ENCODE data around the gene F10. TPM values are rescaled to one million over a fixed set of nuclear protein-coding genes. Genes with fewer than 3 reads are reported as not detected.
"Not testable (repeated sequence)": the region's sequence is repeated elsewhere in the genome, so short reads cannot be mapped to it uniquely, and the experiment has no call there.

F10 gene
- total RNA-seq, 1 experiment from 2014 or later: not detected

DNA sequence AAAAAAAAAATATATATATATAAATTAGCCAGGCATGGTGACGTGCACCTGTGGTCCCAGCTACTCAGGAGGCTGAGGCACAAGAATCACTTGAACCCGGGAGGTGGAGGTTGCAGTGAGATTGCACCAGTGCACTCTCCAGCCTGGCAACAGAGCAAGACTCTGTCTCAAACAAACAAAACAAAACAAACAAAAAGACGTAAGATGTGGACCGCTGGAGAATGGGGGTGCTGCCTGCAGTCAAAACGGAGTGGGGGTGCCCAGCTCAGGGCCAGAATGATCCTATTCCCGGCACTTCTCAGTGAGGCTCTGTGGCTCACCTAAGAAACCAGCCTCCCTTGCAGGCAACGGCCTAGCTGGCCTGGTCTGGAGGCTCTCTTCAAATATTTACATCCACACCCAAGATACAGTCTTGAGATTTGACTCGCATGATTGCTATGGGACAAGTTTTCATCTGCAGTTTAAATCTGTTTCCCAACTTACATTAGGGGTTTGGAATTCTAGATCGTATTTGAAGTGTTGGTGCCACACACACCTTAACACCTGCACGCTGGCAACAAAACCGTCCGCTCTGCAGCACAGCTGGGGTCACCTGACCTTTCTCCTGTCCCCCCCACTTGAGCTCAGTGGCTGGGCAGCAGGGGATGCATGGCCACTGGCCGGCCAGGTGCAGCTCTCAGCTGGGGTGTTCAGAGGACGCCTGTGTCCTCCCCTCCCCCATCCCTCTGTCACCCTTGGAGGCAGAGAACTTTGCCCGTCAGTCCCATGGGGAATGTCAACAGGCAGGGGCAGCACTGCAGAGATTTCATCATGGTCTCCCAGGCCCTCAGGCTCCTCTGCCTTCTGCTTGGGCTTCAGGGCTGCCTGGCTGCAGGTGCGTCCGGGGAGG, 17.3 kb upstream of the F10 start, which contains the start of gene F7:
F7 (plus strand) TSS at position 760 of the 889 bp plus-strand sequence; CDS start at position 811, 51 bp downstream.
- Mint-ChIP-seq H3K27me3 (ENCODE audit: insufficient read depth, unreplicated experiment) (no peaks in the 10 kb centered on the region), H3K4me3 (ENCODE audit: unreplicated experiment) (no peak within 1 kb of the TSS), H3K36me3 (ENCODE audit: insufficient read depth, unreplicated experiment) (no peaks in the 10 kb centered on the region), H3K9me3 (ENCODE audit: unreplicated experiment) (no peaks in the 10 kb centered on the region), H3K27ac (ENCODE audit: low read depth, unreplicated experiment) (no peak within 1 kb of the TSS), H3K4me1 (ENCODE audit: insufficient read depth, unreplicated experiment) (no peaks in the 10 kb centered on the region)
- TF ChIP-seq, protein P1, sequence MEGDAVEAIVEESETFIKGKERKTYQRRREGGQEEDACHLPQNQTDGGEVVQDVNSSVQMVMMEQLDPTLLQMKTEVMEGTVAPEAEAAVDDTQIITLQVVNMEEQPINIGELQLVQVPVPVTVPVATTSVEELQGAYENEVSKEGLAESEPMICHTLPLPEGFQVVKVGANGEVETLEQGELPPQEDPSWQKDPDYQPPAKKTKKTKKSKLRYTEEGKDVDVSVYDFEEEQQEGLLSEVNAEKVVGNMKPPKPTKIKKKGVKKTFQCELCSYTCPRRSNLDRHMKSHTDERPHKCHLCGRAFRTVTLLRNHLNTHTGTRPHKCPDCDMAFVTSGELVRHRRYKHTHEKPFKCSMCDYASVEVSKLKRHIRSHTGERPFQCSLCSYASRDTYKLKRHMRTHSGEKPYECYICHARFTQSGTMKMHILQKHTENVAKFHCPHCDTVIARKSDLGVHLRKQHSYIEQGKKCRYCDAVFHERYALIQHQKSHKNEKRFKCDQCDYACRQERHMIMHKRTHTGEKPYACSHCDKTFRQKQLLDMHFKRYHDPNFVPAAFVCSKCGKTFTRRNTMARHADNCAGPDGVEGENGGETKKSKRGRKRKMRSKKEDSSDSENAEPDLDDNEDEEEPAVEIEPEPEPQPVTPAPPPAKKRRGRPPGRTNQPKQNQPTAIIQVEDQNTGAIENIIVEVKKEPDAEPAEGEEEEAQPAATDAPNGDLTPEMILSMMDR (IDR thresholded peaks at IDR 0.05; ENCODE audit: unreplicated experiment): no peak
- no TSS peak for BruUV-seq (replicated peaks)
- CTCF ChIA-PET: interaction anchor here (0.5 to 0.7 kb wide), 2 partner anchors 42 to 72 kb away, joined by 3 read pairs; no protein-coding TSS in a partner anchor
- intact Hi-C loops (cut with micrococcal nuclease): no loop called here
- POLR2A ChIA-PET: no interaction called here
- no peak for DNase-seq (ENCODE audit: unreplicated experiment)

GRCh38 chr13:113105921-113106452, 16.6 kb upstream of the F10 start:
- no peak for DNase-seq (ENCODE audit: unreplicated experiment)
- intact Hi-C loops (cut with micrococcal nuclease): no loop called here
- Mint-ChIP-seq H3K4me1 (ENCODE audit: insufficient read depth, unreplicated experiment) (no peaks in the 10 kb centered on the region), H3K36me3 (ENCODE audit: insufficient read depth, unreplicated experiment) (no peaks in the 10 kb centered on the region), H3K9me3 (ENCODE audit: unreplicated experiment) (no peaks in the 10 kb centered on the region), H3K27ac (ENCODE audit: low read depth, unreplicated experiment) (no peak overlapping the region), H3K27me3 (ENCODE audit: insufficient read depth, unreplicated experiment) (no peaks in the 10 kb centered on the region), H3K4me3 (ENCODE audit: unreplicated experiment) (no peak overlapping the region)
- ChIA-PET CTCF (interaction anchor here (0.5 kb wide), 1 partner anchor 43 kb away, joined by 3 read pairs; no protein-coding TSS in a partner anchor), POLR2A (no interaction called here)
- BruUV-seq (replicated peaks): no TSS peak
- TF ChIP-seq, protein P1 (IDR thresholded peaks at IDR 0.05; ENCODE audit: unreplicated experiment): no peak

DNA sequence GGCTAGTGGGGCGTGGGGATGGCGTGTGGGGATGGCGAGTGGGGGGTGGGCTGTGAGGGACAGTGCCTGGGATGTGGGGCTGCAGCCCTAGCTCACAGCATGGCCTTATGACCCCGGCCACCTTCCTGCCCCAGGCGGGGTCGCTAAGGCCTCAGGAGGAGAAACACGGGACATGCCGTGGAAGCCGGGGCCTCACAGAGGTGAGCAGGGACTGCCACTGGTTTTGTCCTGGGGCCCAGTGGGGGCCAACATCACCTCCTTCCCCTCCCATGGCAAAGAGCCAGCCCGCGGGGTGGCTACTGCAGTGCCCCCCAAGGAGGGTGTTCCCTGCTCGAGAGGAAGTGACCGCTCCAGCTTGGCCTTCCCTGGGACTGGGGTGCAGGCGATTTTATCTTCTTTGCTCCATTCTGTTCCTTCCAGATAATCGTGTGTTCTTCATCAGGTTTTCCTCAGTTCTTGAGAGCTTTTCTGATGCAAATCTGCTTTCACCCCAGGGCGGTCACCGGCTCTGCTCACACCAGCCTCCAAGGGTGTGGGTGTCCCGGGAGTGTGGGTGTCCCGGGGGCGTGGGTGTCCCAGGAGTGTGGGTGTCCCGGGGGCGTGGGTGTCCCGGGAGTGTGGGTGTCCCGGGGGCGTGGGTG, 15.8 kb upstream of the F10 start:
- Mint-ChIP-seq H3K36me3 (ENCODE audit: insufficient read depth, unreplicated experiment) (no peaks in the 10 kb centered on the region), H3K27me3 (ENCODE audit: insufficient read depth, unreplicated experiment) (no peaks in the 10 kb centered on the region), H3K4me1 (ENCODE audit: insufficient read depth, unreplicated experiment) (no peaks in the 10 kb centered on the region), H3K9me3 (ENCODE audit: unreplicated experiment) (no peaks in the 10 kb centered on the region), H3K27ac (ENCODE audit: low read depth, unreplicated experiment) (no peak overlapping the region), H3K4me3 (ENCODE audit: unreplicated experiment) (no peak overlapping the region)
- no TSS peak for BruUV-seq (replicated peaks)
- TF ChIP-seq, protein P1 (IDR thresholded peaks at IDR 0.05; ENCODE audit: unreplicated experiment): no peak
- DNase-seq (ENCODE audit: unreplicated experiment): no peak
- intact Hi-C loops (cut with micrococcal nuclease): no loop called here
- CTCF ChIA-PET: no interaction called here
- POLR2A ChIA-PET: no interaction called here

- H3K9me3 Mint-ChIP-seq (ENCODE audit: unreplicated experiment); intact Hi-C loops (cut with micrococcal nuclease); BruUV-seq (replicated peaks); H3K27me3 Mint-ChIP-seq (ENCODE audit: insufficient read depth, unreplicated experiment); H3K4me1 Mint-ChIP-seq (ENCODE audit: insufficient read depth, unreplicated experiment); POLR2A ChIA-PET; H3K27ac Mint-ChIP-seq (ENCODE audit: low read depth, unreplicated experiment); H3K4me3 Mint-ChIP-seq (ENCODE audit: unreplicated experiment); H3K36me3 Mint-ChIP-seq (ENCODE audit: insufficient read depth, unreplicated experiment); DNase-seq (ENCODE audit: unreplicated experiment); CTCF ChIA-PET: not testable (repeated sequence)
These were observed 14.1 kb upstream of the F10 start for GRCh38 chr13:113108521-113108920.
